Measurements from ENCODE around the gene RIMS1.
"Not testable (repeated sequence)": the region's sequence is repeated elsewhere in the genome, so short reads cannot be mapped to it uniquely, and the experiment has no call there.

RIMS1 gene

GRCh38 chr6:71983131-71983530 is 96.8 kb downstream of the RIMS1 start:
- no peak for DNase-seq (ENCODE audit: low spot score)

GRCh38 chr6:71994705-71995271 is 108.4 kb downstream of the RIMS1 start:
- peak; percentile 53 for DNase-seq (ENCODE audit: low spot score)

GRCh38 chr6:71997341-71997740 is 111.0 kb downstream of the RIMS1 start:
- DNase-seq (ENCODE audit: low spot score) = no peak

- no peak for DNase-seq (ENCODE audit: low spot score)
Measured at GRCh38 chr6:72002415-72002814, 116.1 kb downstream of the RIMS1 start.

GRCh38 chr6:72006591-72006990 is 120.2 kb downstream of the RIMS1 start:
- not testable (repeated sequence) for DNase-seq (ENCODE audit: low spot score)

- DNase-seq (ENCODE audit: low spot score) = no peak
Measured at GRCh38 chr6:72022830-72023229, 136.5 kb downstream of the RIMS1 start.

GRCh38 chr6:72031471-72031870 is 145.1 kb downstream of the RIMS1 start:
- no peak for DNase-seq (ENCODE audit: low spot score)

GRCh38 chr6:72032086-72032485 is 145.7 kb downstream of the RIMS1 start:
- no peak for DNase-seq (ENCODE audit: low spot score)

GRCh38 chr6:72035486-72035885 is 149.1 kb downstream of the RIMS1 start:
- no peak for DNase-seq (ENCODE audit: low spot score)

GRCh38 chr6:72035966-72036365 is 149.6 kb downstream of the RIMS1 start:
- DNase-seq (ENCODE audit: low spot score) = no peak

GRCh38 chr6:72037006-72037405 is 150.7 kb downstream of the RIMS1 start:
- DNase-seq (ENCODE audit: low spot score) = no peak

- DNase-seq (ENCODE audit: low spot score) = no peak
Measured at GRCh38 chr6:72040111-72040510, 153.8 kb downstream of the RIMS1 start.

- peak; percentile 35 for DNase-seq (ENCODE audit: low spot score)
Measured at GRCh38 chr6:72042088-72042487, 155.7 kb downstream of the RIMS1 start.

- no peak for DNase-seq (ENCODE audit: low spot score)
Measured at GRCh38 chr6:72048080-72048479, 161.7 kb downstream of the RIMS1 start.

- DNase-seq (ENCODE audit: low spot score) = no peak
Measured at GRCh38 chr6:72049376-72049775, 163.0 kb downstream of the RIMS1 start.

GRCh38 chr6:72061286-72061685 is 174.9 kb downstream of the RIMS1 start:
- no peak for DNase-seq (ENCODE audit: low spot score)

GRCh38 chr6:72064399-72064975 is 178.1 kb downstream of the RIMS1 start:
- DNase-seq (ENCODE audit: low spot score) = no peak

- no peak for DNase-seq (ENCODE audit: low spot score)
Measured at GRCh38 chr6:72078096-72078495, 191.7 kb downstream of the RIMS1 start.

- DNase-seq (ENCODE audit: low spot score) = no peak
Measured at GRCh38 chr6:72080260-72080941, 194.1 kb downstream of the RIMS1 start.

- DNase-seq (ENCODE audit: low spot score) = no peak
Measured at GRCh38 chr6:72081871-72082270, 195.5 kb downstream of the RIMS1 start.

- no peak for DNase-seq (ENCODE audit: low spot score)
Measured at GRCh38 chr6:72083976-72084375, 197.6 kb downstream of the RIMS1 start.

GRCh38 chr6:72084992-72085569 is 198.7 kb downstream of the RIMS1 start:
- peak; percentile 52 for DNase-seq (ENCODE audit: low spot score)

GRCh38 chr6:72094506-72094905 is 208.2 kb downstream of the RIMS1 start:
- DNase-seq (ENCODE audit: low spot score) = no peak
